Measurements from ENCODE around the gene SLC16A2.
"Not testable (repeated sequence)": the region's sequence is repeated elsewhere in the genome, so short reads cannot be mapped to it uniquely, and the experiment has no call there.

Gene SLC16A2

GRCh38 chrX:74446876-74447275, 25.6 kb downstream of the SLC16A2 start:
- no peak for DNase-seq (ENCODE audit: low read depth)

- no peak for DNase-seq (ENCODE audit: low read depth)
Measured at GRCh38 chrX:74448669-74449068, 27.4 kb downstream of the SLC16A2 start.

GRCh38 chrX:74449322-74449936, 28.1 kb downstream of the SLC16A2 start:
- no peak for DNase-seq (ENCODE audit: low read depth)

GRCh38 chrX:74449937-74450330, 28.6 kb downstream of the SLC16A2 start:
- DNase-seq (ENCODE audit: low read depth) = no peak

GRCh38 chrX:74450803-74451449, 29.6 kb downstream of the SLC16A2 start:
- no peak for DNase-seq (ENCODE audit: low read depth)

GRCh38 chrX:74451450-74452198, 30.3 kb downstream of the SLC16A2 start:
- no peak for DNase-seq (ENCODE audit: low read depth)

- no peak for DNase-seq (ENCODE audit: low read depth)
Measured at GRCh38 chrX:74452199-74452481, 30.8 kb downstream of the SLC16A2 start.

GRCh38 chrX:74453178-74453577, 31.9 kb downstream of the SLC16A2 start:
- DNase-seq (ENCODE audit: low read depth) = no peak

- not testable (repeated sequence) for DNase-seq (ENCODE audit: low read depth)
Measured at GRCh38 chrX:74454233-74454632, 32.9 kb downstream of the SLC16A2 start.

- no peak for DNase-seq (ENCODE audit: low read depth)
Measured at GRCh38 chrX:74458736-74459135, 37.4 kb downstream of the SLC16A2 start.

GRCh38 chrX:74461384-74461783, 40.1 kb downstream of the SLC16A2 start:
- no peak for DNase-seq (ENCODE audit: low read depth)

- no peak for DNase-seq (ENCODE audit: low read depth)
Measured at GRCh38 chrX:74464722-74465121, 43.4 kb downstream of the SLC16A2 start.

GRCh38 chrX:74465424-74465823, 44.1 kb downstream of the SLC16A2 start:
- no peak for DNase-seq (ENCODE audit: low read depth)

- no peak for DNase-seq (ENCODE audit: low read depth)
Measured at GRCh38 chrX:74467656-74468055, 46.4 kb downstream of the SLC16A2 start.

- not testable (repeated sequence) for DNase-seq (ENCODE audit: low read depth)
Measured at GRCh38 chrX:74473116-74473515, 51.8 kb downstream of the SLC16A2 start.

- DNase-seq (ENCODE audit: low read depth) = no peak
Measured at GRCh38 chrX:74490247-74490646, 69.0 kb downstream of the SLC16A2 start.

GRCh38 chrX:74492720-74493201, 71.5 kb downstream of the SLC16A2 start:
- no peak for DNase-seq (ENCODE audit: low read depth)

GRCh38 chrX:74493806-74494205, 72.5 kb downstream of the SLC16A2 start:
- DNase-seq (ENCODE audit: low read depth) = no peak

GRCh38 chrX:74498924-74499323, 77.6 kb downstream of the SLC16A2 start:
- DNase-seq (ENCODE audit: low read depth) = no peak

GRCh38 chrX:74500067-74500466, 78.8 kb downstream of the SLC16A2 start:
- no peak for DNase-seq (ENCODE audit: low read depth)

- no peak for DNase-seq (ENCODE audit: low read depth)
Measured at GRCh38 chrX:74500555-74500954, 79.3 kb downstream of the SLC16A2 start.

- no peak for DNase-seq (ENCODE audit: low read depth)
Measured at GRCh38 chrX:74505437-74505836, 84.1 kb downstream of the SLC16A2 start.

All from stimulated activated CD8-positive, alpha-beta memory T cell treated with anti-CD3 and anti-CD28 coated beads, Interleukin-15, amount 100 ng/mL, for 24 hours (primary cell).